Activated T-cell treated with anti-CD3 and anti-CD28 coated beads for 24 hours (primary cell): Measurements from ENCODE around the gene TENT5C.

Experiments
- DNase-seq: peaks from one replicate; pipeline ENCODE4 v3.0.0-alpha.2; 2020; ENCODE audit warnings: low read depth

TENT5C gene

DNA sequence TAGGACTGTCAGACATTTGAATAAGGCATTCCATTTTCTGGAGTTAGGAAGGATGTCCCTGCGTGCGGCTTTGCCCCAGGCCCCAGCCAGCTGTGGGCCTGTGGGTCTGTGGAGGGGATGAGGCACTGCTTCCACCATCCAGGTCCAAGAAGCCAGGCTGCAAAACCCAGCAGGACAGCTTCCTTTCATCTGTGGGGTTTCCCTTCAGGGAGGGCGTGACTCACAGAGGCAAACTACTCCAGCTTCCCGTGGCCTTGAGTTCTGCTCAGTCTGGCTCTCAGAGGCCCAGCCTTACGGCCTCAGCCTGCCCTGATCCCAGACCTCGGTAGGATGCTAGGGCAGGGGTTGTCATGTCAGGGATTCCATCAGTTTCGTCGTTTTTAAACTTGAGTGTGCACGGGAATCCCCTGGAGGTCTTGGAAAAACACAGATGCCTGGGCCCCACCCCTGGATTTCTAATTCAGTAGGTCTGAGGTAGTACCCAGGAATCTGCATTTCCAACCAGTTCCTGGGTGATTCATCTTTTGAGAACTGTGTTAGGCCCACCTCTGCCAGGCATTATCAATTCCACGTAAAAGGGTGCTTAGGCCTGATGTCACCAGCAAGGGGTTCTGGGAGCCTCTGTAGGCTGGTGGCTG, 32.3 kb upstream of the TENT5C start:
- DNase-seq, result no peak

DNA sequence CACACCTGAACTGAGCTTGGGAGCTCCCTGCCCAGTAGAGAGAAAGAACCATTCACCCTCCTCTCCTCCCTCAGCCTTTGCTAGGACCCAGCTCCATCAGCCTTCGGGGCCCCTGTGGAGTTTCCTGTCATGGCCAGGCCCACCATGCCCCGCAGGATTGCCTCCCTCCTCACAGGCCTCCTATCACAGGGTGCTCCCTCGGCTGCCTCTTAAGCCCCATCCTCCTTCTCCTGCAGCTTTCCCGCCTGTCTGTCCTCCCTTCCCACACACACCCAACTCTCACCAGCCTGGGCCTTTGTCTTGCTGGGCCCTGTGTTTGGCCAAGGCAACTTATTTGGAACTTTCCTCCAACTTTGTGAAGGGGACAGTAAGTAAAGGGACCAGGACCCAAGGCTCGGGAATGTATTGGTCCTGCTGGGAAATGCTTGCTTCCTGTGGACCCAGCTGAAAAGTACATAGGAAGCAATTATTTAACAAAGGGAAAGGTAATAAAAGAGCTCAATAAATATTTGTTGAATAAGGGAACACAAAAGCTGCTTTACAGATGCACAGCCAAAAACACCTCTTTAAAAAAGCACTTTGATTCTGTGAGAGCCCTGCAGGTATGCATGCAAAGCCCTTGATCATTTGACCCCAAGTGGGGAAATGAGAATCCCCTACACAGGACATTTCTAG, 31.6 kb upstream of the TENT5C start:
- DNase-seq, result no peak

DNA sequence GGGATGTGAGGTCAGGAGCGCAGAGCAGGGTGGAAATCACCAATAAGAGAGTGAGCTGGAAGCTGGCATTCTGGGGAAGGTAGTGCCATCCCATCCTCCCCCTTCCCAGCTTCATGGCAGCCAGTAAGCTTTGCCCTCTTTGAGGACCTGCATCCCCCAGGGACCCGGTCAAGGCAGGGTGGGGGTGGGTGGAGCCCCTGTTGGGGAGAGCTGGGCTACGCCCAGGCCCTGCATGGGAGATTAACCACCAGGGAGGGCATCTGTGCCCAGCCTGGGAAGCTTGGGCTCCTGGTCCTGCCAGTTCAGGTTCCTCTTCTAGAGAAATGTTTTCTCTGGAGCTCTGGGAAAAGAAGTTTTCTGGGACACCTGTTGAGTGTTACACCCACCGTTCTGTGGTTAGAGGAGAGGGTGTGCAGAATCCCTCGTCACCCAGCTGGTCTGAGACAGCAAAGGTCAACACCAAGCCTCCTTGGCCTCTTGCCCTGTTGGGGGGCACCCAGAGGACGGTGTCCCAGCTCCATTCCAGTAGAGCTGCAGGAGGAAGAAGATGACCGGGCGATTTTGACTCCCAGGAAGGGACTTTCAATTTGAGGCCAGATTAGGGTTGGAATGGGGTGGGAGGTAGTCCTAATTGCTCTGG, 30.1 kb upstream of the TENT5C start:
- DNase-seq, result no peak

DNA sequence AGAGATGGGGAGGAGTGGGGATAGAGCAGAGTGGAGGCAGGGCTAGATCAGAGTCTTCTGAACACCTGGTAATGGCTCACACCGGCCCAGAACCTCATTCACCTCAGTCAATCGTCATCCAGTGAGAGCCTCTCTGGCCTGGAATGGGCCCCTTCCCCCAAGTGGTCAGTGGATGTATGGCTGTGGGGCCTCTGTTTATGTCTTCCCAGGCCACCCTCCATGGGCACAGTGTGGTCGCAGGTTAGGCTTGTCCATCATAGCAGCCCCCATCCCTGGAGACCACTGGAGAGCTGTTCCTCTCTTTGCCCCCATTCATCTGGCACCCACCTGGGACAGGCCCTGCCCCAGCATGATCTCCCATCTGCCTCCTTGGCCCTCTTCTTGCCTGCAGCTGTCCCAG, 29.6 kb upstream of the TENT5C start:
- DNase-seq, result no peak

DNA sequence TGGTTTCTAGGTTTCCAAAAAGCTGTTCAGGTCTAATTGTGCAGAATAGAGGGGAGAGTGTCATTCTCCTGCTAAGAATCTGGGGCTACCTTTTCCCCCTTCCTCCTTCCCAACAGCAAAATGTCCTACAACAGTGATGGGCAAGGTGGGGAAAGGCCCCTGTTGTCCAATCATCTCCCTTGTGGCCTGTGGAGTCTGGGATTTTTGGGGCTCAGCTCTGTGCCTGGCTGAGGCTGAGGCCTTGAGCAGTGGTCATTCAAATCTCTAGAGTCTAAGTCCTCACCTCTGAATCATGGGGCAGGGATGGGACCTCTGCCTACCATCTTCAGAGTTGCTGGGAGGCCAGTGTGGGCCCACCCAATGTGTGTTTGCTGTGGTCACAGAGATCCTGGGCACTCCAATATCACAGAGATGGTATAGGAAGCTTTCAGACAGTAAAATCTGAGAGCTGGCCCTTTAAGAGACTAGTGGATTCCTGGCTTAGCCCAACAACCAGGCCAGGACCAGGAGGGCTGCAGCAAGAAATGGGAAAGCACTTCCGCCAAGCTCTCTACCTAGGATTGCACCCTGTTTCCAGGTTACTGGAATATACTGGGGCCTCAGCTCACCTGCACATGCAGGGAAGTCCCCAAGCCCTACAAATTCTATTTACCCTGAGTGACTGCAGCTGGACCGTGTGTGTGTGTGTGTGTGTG, 28.5 kb upstream of the TENT5C start:
- no peak for DNase-seq

DNA sequence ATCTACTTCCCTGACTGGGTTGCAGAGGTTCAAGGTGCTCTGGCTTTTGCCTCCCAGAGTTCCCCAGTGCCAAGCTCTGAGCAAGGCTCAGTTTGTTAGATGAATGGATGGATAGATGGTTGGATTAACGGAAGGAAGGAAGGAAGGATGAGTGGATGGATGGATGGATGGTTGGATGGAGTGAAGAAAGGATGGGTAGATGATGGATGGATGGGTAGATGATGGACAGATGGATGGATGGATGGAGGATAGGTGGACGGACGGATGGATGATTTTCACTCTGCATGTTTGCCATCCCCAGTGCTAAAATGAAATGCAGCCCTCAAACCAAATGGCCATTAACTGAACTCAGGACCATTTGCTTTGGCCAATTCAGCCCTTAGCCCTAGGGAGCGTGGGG, 27.4 kb upstream of the TENT5C start:
- DNase-seq, result no peak

DNA sequence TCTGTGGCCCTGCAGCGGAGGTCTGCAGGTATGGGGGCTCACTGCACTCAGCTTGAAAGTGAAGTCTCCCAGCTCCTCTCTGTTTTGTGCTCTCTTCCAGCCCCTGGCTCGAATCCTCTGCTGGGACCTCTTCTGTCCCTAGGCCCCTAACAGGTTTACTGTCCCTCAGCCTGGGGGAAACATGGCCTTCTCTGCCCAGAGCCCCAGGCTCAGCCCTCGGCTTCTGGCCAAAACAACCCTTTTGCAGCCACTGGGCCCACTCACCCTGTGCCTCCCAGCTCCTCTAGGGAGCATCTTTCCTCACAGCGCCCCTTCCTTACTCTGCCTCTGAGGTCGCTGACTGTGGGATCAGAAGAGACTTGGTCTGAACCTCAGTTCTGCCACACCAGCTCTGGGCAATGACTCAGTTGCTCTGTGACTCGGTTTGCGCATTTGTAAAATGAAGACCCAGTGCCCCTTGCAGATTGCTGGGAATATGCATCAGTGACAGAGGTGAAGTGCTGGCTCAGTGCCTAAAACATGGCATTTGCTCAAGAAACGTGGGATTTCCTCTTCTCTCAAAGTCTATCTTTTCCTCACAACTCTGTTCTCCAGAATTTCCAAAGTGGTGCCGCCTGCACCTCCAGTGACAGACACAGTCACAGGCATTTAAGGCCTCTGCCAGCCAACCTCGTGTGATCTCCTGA, 26.5 kb upstream of the TENT5C start:
- DNase-seq, result no peak

DNA sequence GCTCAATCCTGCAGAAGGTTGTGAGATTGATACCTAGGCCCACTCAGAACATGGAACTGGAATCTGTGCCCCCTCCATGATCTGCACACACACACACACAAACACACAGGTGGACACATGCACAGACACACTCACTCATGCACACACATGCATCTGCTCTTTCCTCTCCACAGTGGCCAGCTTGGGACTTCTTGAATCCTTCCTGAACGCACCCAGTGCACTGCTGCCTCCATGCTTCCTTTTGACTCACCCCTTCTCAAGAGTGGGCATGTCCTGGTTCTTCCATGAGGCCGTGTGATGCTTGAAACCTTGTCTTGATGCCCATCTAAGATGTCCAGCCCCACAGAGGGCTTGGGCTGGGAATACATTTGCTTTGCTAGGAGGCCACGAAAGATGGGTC, 25.4 kb upstream of the TENT5C start:
- DNase-seq, result no peak

DNA sequence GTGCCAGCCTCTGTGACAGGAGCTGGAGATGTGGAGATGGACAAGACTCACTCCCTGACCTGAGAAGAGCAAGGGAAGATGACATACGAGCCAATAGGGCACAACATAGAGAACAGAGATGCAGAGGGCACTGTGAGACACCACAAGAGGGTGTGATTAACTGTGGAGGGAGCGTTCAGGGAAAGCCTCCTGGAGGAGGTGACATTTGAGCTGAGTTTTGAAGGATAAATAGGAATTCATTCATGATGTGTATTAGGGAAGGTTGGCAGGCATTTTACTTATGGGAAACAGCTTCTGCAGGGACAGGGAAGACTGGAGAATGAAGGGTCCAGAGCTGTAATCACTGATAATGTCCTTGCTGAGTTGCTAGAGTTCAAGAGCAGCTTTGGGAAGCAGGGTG, 25.0 kb upstream of the TENT5C start:
- no peak for DNase-seq

DNA sequence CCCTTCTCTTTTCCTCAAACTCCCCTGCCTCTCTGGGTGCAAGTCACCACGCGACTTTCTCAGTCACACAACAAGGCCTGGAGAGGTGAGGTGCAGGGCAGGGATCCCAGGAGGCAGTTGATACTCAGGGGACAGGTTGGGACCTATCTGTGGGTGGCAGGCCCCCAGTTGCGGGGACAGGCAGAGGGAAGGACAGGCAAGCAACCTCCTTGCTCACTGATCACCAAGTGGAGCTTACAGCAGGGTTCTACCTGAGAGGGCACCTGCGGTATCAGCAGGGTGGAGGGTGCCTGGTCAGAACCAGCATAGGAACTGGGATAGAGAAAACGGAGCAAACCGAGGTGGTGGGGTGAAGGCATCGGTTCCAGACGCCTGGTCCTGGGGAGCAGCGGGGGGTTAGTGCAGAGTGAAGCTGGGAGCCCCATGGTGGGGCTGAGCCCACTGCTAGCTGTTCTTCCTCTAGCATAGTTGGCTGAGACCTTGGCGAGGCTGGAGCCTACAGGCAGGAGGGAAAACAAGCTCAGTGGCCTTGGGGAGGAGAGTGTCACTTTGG, 24.4 kb upstream of the TENT5C start:
- DNase-seq, result no peak

DNA sequence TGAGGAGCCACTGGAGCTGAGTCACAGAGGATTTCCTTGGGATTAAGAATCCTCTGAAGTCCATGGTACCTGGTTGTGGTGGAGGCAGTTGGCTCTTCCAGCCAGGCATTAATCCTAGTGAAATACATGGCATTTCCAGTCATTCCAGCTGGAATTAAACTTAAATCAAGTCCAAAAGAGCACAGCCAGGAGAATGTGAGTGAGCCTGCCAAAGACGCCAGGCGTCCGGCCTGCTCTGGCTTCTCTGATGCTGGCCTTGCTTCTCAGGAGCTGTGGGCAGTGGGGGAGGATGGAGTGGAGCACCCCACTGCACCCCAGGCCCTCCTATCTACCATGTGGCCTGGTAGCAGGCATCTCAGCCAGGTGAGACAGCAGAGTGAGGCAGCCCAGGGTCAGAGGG, 23.4 kb upstream of the TENT5C start:
- DNase-seq, result no peak

DNA sequence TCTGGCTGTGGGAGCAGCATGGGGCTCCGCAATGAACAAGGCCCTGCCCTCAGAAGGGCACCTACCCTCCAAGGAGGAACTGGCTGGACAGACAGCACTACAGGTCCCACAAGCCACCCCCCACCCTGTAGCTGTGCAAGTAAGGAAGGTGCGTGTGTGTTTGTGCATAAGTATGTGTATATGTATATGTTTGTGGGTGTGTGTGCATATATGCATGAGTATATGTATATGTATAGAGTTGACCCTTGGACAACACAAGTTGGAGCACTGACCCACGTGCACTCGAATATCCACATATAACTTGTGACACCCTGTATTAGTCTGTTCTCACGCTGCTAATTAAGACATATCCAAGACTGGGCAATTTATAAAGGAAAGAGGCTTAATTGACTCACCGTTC, 22.6 kb upstream of the TENT5C start:
- no peak for DNase-seq

DNA sequence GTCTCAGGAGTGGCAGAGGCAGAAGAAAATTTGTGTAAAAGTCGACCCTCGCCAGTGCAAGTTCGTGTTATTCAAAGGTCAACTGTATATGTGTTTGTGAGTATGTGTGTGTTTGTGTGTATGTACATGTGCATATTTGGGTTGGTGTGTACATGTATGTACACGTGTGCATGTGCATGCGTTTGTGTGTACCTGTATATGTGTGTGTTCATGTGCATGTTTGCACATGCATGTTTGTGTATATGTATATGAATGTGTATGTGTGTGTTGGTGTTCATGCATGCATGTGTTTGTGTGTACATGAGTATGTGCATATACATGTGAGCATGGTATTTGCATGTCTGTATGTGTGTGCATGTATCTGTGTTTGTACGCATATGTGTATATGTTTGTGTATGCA, 21.7 kb upstream of the TENT5C start:
- DNase-seq, result no peak

DNA sequence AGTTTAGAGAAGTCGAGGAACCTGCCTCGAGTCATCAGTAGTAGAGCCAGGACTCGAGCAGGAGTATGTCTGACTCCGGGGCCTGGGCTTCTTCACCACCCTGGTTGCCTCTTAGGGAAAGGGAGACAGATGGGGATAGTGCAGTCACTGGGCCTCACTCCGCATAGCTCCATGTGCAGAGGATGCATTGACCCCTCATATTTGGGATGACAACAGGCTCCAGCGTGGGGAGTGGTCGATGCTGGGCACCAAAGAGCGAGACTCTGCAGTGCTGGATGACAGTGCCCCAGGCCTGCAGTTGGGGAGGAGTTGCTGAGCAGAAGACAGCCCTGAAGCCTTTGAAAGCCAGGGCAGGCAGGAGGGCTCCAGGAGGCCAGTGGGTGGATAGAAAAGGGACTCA, 20.8 kb upstream of the TENT5C start:
- no peak for DNase-seq

DNA sequence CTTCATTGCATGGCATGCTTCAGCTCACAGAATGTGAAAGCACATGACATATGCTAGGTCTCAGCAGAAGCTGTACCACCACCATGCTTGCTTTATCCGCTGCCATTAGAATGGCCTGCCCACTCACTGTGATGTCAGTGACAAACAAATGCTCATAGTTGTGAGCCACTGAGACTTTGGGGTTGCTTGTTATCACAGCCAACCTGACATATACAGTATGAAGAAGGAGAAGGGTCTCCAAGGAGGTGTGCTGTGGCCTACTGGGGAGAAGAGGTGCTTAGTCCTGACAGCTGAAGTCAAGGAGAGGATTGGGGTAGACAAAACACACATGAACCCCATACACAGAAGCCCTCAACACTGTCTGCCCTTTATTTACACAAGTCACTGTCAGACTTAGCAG, 19.5 kb upstream of the TENT5C start:
- no peak for DNase-seq

DNA sequence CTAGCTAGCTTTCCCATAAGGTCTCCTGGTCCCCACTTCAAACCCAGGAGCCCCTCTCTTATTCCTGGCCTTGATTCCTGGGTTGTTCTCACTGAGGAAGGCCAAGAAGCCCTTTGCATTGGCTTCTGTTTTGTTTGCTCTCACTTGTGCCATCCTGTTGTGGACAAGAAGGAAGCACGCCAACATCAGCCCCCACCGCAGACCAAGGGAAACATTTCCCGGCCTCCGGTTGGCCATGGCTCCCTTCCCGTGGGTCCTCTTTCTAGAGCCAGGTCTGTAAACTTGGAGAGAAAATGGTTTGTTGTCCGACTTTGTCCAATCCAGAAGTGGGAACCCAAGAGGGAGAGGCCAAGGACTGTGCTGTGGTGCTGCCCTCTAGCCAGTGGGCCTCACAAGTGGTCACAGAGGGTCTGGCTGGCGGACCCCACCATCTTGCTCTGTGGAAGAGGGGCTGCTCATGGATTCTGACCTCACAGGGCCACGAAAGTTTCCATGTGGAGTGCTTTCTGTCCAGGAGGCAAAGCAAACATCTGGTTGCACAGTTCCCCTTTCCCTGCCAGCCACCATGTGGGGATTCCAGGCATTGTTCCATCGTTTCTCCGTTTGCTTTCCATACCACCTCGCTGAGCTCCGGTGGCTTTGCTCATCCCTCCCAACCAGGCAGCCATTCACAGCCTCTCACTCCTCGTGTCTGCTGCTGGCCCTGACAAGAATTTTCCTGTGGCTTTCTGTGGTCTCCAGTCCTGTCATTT, 18.9 kb upstream of the TENT5C start:
- DNase-seq, result no peak

DNA sequence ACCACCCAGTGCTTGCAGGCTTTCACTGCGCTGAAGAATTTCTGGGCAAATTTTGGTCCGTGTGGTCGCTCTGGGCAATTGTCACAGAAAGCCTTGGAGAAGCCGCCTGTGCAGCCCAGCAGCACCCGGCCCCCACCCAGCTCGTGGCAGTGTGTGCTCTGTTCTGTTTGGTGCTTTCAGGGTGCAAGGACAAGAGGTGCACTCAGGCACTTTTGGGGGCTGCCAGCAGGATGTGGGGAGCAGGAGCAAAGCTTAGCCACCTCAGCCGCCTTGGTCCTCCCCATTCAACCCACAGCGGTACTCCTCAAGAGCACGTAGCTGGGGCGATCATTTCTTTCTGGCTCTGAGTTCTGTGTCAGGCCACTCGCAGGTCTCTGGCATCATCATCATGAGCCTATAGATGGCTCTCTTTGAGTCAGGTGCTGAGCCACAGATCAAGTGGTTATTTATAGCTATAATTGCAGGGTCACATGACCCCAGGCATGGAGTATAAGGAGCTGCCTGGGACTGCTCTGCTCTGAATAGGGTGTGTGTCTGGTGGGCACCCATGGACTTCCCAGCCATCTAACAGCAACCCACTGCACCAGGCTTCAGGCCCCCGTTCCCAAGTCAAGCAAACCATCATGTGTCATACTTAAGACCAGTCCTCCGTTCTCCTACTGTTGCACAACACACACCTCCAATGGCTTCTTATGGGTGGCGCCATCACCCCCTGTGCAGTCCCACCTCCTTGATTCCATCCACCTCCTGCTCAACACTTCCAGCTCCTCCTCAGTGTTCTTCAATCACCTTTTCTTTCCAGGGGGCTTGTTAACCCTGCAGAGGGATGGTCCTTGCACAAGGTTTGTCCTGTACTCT, 18.1 kb upstream of the TENT5C start:
- DNase-seq, result no peak

DNA sequence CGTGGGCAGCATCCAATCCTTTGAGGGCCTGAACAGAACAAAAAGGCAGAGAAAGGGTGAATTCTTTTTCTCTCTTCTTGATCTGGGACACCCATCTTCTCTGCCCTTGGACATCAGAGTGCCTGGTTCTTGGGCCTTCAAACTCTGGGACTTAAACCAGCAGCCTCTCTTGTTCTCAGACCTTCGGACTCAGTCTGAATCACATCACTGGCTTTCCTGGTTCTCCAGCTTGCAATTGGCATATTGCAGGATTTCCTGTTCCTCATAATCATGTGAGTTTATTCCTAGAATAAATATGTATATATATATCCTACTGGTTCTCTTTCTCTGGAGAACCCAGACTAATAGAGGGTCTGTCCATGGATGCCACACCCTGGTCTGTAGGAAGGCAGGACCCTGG, 16.3 kb upstream of the TENT5C start:
- no peak for DNase-seq

DNA sequence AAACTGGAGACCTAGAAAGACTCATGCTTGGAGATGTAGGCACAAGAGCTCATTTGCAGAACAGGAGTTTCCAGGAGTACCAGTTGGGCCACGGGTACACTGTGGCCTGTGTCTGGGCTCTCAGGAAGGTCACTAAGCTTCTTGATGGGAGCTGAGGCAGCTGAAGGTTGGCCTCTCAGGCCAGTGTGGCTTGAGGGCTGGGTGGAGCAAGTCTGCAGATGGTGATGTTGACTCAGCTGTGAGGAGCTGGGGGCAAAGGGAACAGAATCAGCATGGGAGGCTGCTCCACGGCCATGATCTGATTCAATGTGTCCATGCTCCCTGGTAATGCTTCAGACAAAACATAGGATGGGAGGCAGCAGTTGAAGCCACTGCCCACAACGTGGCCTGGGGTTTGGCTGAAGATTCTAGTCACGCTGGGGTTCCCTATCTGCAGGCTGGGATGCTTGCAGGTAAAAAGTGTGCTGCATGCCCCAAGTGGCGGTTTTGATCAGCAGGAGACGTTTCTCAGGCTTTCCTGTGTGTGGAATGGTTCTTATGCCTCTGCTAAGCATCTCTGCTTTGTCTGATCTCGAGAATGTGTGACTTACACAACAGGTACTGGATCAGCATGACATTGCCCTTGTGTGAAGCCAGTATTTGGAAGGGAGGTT, 15.4 kb upstream of the TENT5C start:
- no peak for DNase-seq

DNA sequence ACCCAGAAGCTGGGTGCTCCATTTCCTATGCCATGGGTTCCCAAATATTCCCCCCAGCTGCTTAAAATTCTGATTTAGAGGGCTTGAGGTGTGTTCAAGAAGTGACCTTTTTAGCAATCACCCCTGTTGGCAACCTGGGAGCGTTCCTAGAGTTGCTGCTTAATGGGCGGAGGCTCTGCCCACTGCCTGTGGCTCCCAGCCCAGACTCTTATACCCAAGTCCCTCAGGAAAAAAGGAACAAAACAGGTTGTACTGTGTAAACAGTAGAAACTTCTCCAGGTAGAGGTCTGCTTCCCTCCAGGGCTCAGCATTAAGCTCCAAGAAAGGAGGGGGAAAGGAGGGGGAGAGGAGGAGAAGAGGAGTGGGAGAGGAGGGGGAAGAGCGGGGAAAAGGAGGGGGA, 14.6 kb upstream of the TENT5C start:
- no peak for DNase-seq
